GM12801 (cell line): ENCODE measurements around the gene SYNE2.

ENCODE experiments used
- CTCF ChIP-seq: IDR thresholded peaks from one replicate; pipeline ENCODE4 v1.5.1; 2011; ENCODE audit warnings: control low read depth; ENCODE audit not compliant: insufficient read length; ENCODE audit errors: extremely low read depth

The SYNE2 gene

GRCh38 chr14:64095620-64096019 is 242.8 kb downstream of the SYNE2 start:
- no peak for TF ChIP-seq CTCF

- no peak for TF ChIP-seq CTCF
These were observed 245.3 kb downstream of the SYNE2 start for GRCh38 chr14:64098120-64098519.

GRCh38 chr14:64107438-64107837 is 254.6 kb downstream of the SYNE2 start:
- no peak for TF ChIP-seq CTCF

- TF ChIP-seq CTCF, result no peak
These were observed 257.2 kb downstream of the SYNE2 start for GRCh38 chr14:64109819-64110554.

- TF ChIP-seq CTCF, result no peak
These were observed 258.0 kb downstream of the SYNE2 start for GRCh38 chr14:64110802-64111201.

- no peak for TF ChIP-seq CTCF
These were observed 260.3 kb downstream of the SYNE2 start for GRCh38 chr14:64112867-64113678.

- no peak for TF ChIP-seq CTCF
These were observed 261.4 kb downstream of the SYNE2 start for GRCh38 chr14:64114166-64114565.
